Esophagus squamous epithelium (tissue), 5 donors: Measurements from ENCODE around the gene CDYL. TPM values are rescaled to one million over a fixed set of nuclear protein-coding genes. Genes with fewer than 3 reads are reported as not detected.
"Not testable (repeated sequence)": the region's sequence is repeated elsewhere in the genome, so short reads cannot be mapped to it uniquely, and the experiment has no call there.

ENCODE experiments used
- DNase-seq: peaks from one replicate; lab custom pipeline; 2025; lab: John Stamatoyannopoulos, UW
- H3K27ac ChIP-seq, 4 donors: fragments of 200-600 bp; sonication (generic); one replicate each; pipeline ENCODE4 v1.5.1; 2016 to 2019; ENCODE audit warnings: mild to moderate bottlenecking in 1 of 4
- H3K27me3 ChIP-seq, 4 donors: fragments of 200-600 bp; sonication (generic); 1 replicate in 3 of 4; 2 replicates in 1 of 4; pipeline versions ENCODE4 v1.5.1 to v1.6.0; 2017 to 2021; ENCODE audit warnings: antibody characterized with exemption in 1 of 4
- H3K36me3 ChIP-seq, 3 donors: fragments of 200-600 bp; sonication (generic); one replicate each; pipeline ENCODE4 v1.5.1; 2016 to 2019
- H3K4me1 ChIP-seq, 3 donors: fragments of 200-600 bp; sonication (generic); one replicate each; pipeline ENCODE4 v1.5.1; 2017 to 2019
- H3K4me3 ChIP-seq, 4 donors: fragments of 200-600 bp; sonication (generic); 1 replicate in 3 of 4; 2 replicates in 1 of 4; pipeline ENCODE4 v1.5.1; 2016 to 2019; ENCODE audit warnings: mild to moderate bottlenecking in 2 of 4, moderate library complexity in 1 of 4
- H3K9me3 ChIP-seq, 3 donors: fragments of 200-600 bp; sonication (generic); one replicate each; pipeline ENCODE4 v1.5.1; 2016 to 2019
- CTCF ChIP-seq, 6 experiments: fragments of 450-650 bp in 4 of 6; fragments of 200-600 bp in 2 of 6; sonication (generic) in 2 of 6; IDR thresholded peaks; one replicate each; pipeline ENCODE4 v1.5.1; 2016 to 2019; ENCODE audit warnings: antibody characterized with exemption in 6 of 6, mild to moderate bottlenecking in 4 of 6, moderate library complexity in 4 of 6
- POLR2A ChIP-seq, 4 donors: fragments of 450-650 bp; IDR thresholded peaks; one replicate each; pipeline ENCODE4 v1.6.1; 2017; ENCODE audit warnings: antibody characterized with exemption in 4 of 4, mild to moderate bottlenecking in 4 of 4, moderate library complexity in 3 of 4
- WGBS, 2 donors: methylation state at CpG; one replicate each; pipeline ENCODE4 v1.1.5; 2018; 5-methylcytosine and 5-hydroxymethylcytosine counted together
- intact Hi-C: fragments of 100-400 bp; cut with DNase I; formaldehyde crosslinking; loops from one replicate; pipeline ENCODE4 v1.15.0; 2022
- total RNA-seq, 4 donors: library from RNA; depleted of rRNA; stranded (reverse); fragments of >200 nt; gene quantifications; one replicate each; pipeline ENCODE4 v1.1.0, GENCODE V29; 2016
- donor health status: DM: yes; HTN: yes; CAD: no.

CDYL gene
- total RNA-seq, 4 donors from 2014 or later, result 15.2 to 43.5 (median 19.6) TPM

GRCh38 chr6:4856785-4857184, 80.6 kb downstream of the CDYL start:
- DNase-seq, result no peak
- 93 to 95% methylated on average over 3 of the region's 3 CpGs for WGBS, 2 donors
- Histone ChIP-seq H3K4me3 (no peak overlapping the region), H3K9me3 (no peaks in the 10 kb centered on the region), H3K36me3 (no peaks in the 10 kb centered on the region), H3K27ac (no peak overlapping the region), H3K27me3 (no peaks in the 10 kb centered on the region), H3K4me1 (peaks cover 0 to 58% (median 13%) of the 10 kb centered on the region in 3 donors)
- TF ChIP-seq CTCF (IDR thresholded peaks at IDR 0.05) (peak in 1 of 6 experiments; percentile 21), POLR2A (IDR thresholded peaks at IDR 0.05) (no peak)
- intact Hi-C loops, result no loop called here

- Histone ChIP-seq H3K27me3 (no peaks in the 10 kb centered on the region), H3K4me1 (peaks cover 0 to 52% (median 13%) of the 10 kb centered on the region in 3 donors), H3K9me3 (no peaks in the 10 kb centered on the region), H3K36me3 (no peaks in the 10 kb centered on the region), H3K27ac (peak overlapping the region in 2 of 4 donors; percentile 66 to 68), H3K4me3 (no peak overlapping the region)
- TF ChIP-seq POLR2A (IDR thresholded peaks at IDR 0.05) (no peak), CTCF (IDR thresholded peaks at IDR 0.05) (no peak)
- intact Hi-C loops, result no loop called here
- WGBS, 2 donors, result 43 to 46% methylated on average over 5 to 7 of the region's 8 CpGs
- DNase-seq, result no peak
These were observed 82.2 kb downstream of the CDYL start for GRCh38 chr6:4858194-4859015.

GRCh38 chr6:4860387-4860786, 84.2 kb downstream of the CDYL start:
- Histone ChIP-seq H3K9me3 (peaks cover 0 to 5% (median 0%) of the 10 kb centered on the region in 3 donors), H3K4me1 (peaks cover 0 to 38% (median 13%) of the 10 kb centered on the region in 3 donors), H3K27ac (no peak overlapping the region), H3K4me3 (no peak overlapping the region), H3K27me3 (no peaks in the 10 kb centered on the region), H3K36me3 (no peaks in the 10 kb centered on the region)
- DNase-seq, result no peak
- intact Hi-C loops, result no loop called here
- 96 to 100% methylated on average over 2 of the region's 2 CpGs for WGBS, 2 donors
- TF ChIP-seq POLR2A (IDR thresholded peaks at IDR 0.05) (no peak), CTCF (IDR thresholded peaks at IDR 0.05) (no peak)

- 85 to 90% methylated on average over 3 of the region's 3 CpGs for WGBS, 2 donors
- Histone ChIP-seq H3K27me3 (no peaks in the 10 kb centered on the region), H3K4me3 (no peak overlapping the region), H3K4me1 (peaks cover 0 to 38% (median 13%) of the 10 kb centered on the region in 3 donors), H3K27ac (no peak overlapping the region), H3K36me3 (no peaks in the 10 kb centered on the region), H3K9me3 (peaks cover 0 to 5% (median 0%) of the 10 kb centered on the region in 3 donors)
- DNase-seq, result no peak
- intact Hi-C loops, result no loop called here
- TF ChIP-seq CTCF (IDR thresholded peaks at IDR 0.05) (no peak), POLR2A (IDR thresholded peaks at IDR 0.05) (no peak)
These were observed 85.4 kb downstream of the CDYL start for GRCh38 chr6:4861564-4861963.

- Histone ChIP-seq H3K36me3 (no peaks in the 10 kb centered on the region), H3K9me3 (peaks cover 0 to 20% (median 0%) of the 10 kb centered on the region in 3 donors), H3K4me3 (no peak overlapping the region), H3K27me3 (no peaks in the 10 kb centered on the region), H3K27ac (no peak overlapping the region), H3K4me1 (peaks cover 0 to 16% (median 0%) of the 10 kb centered on the region in 3 donors)
- DNase-seq, result no peak
- intact Hi-C loops, result no loop called here
- TF ChIP-seq POLR2A (IDR thresholded peaks at IDR 0.05) (no peak), CTCF (IDR thresholded peaks at IDR 0.05) (no peak)
- 85 to 91% methylated on average over 3 of the region's 3 CpGs for WGBS, 2 donors
These were observed 88.3 kb downstream of the CDYL start for GRCh38 chr6:4864519-4864918.

- H3K27me3 ChIP-seq, DNase-seq, H3K4me3 ChIP-seq, H3K27ac ChIP-seq, intact Hi-C loops, H3K36me3 ChIP-seq: not testable (repeated sequence)
- H3K4me1 ChIP-seq, result peaks cover 0 to 11% (median 0%) of the 10 kb centered on the region in 3 donors
- H3K9me3 ChIP-seq, result peaks cover 0 to 20% (median 0%) of the 10 kb centered on the region in 3 donors
- WGBS, 2 donors, result 94% methylated on average over 4 of the region's 4 CpGs
These were observed 88.8 kb downstream of the CDYL start for GRCh38 chr6:4865006-4865405.
